GM18502 (cell line): ENCODE data around the gene SPAAR.
"Not testable (repeated sequence)": the region's sequence is repeated elsewhere in the genome, so short reads cannot be mapped to it uniquely, and the experiment has no call there.

Experiments
- ATAC-seq: cut with Tn5 transposase; IDR thresholded peaks from one replicate; pipeline ENCODE4 v1.9.1; 2021; ENCODE audit warnings: mild to moderate bottlenecking; ENCODE audit not compliant: unreplicated experiment, poor library complexity

SPAAR gene

DNA sequence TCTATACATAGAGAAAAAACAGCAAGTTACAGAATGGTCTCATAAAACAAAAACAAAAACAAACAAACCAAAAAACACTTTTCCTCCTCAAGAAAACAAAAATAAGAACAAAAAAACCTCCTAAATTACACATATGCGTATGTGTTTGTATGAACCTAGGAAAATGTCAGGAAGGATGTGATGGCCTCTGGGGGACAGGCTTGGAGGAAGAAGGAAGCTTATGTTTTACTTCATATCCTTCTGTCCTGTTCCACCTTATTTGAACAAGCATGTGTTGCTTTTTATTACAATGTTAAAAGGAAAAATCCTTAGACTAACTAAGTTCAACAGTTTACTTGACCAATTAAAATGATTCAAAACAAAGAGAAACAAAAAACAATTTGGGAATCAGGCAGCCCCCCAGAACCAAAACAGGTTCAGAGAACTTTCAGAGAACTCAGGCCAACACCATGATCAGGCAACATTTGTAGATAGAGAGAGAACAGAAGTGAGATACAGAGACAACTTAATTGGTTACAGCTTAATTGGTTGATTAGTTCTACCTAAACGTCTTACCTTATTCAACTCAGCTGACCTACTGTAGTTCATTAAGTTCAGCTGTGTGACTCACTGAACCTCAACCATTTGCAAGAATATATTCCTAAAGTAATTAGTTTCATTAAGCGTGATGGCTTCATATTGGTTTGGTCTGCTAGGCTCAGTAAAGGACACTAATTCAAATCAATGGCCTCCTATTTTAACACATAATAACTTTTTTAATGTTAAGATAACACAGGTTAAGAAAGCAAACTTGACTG is 10.1 kb downstream of the SPAAR start:
- no peak for ATAC-seq

DNA sequence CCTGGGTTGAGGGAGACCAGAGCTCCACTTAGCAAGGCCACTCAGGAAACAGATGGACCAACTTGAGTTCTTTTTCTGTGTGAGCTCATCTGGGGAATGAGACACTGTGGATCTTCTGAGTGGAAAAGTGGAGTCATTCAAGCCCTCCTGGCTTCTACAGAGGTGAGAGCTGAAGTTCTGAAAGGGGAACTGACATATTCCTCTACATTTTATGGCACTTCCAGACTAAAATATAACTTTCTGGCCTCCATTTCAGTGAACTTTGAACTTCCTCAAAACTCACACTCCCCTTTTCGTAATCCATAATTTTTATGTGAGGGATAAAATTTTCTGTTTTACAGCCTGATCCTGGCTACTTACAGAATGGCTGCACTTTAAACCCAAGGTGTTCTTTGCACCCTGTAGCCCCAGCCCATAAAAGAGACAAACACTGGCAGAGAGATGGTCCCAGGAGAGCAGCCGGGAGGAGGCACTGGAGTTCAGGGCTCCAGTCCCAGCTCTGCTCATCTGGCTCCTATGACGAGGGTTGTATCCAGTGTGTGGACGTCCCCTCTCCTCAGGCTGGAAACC is 10.8 kb downstream of the SPAAR start:
- ATAC-seq, result no peak

DNA sequence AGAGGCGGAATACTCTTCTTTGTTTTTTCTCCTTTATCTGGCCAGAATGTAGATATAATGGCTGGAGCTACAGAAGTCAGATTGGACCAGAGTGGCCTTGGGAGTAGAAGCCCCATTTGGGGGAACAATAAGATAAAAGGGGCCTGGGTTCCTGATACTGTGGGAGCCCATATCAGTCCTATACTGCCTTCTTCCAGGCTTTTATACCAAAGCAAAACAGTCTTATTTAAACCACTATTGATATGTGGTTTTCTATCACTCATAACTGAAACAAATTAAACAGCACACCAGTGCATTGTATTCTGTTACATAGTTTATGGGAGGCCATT is 14.3 kb downstream of the SPAAR start:
- no peak for ATAC-seq

DNA sequence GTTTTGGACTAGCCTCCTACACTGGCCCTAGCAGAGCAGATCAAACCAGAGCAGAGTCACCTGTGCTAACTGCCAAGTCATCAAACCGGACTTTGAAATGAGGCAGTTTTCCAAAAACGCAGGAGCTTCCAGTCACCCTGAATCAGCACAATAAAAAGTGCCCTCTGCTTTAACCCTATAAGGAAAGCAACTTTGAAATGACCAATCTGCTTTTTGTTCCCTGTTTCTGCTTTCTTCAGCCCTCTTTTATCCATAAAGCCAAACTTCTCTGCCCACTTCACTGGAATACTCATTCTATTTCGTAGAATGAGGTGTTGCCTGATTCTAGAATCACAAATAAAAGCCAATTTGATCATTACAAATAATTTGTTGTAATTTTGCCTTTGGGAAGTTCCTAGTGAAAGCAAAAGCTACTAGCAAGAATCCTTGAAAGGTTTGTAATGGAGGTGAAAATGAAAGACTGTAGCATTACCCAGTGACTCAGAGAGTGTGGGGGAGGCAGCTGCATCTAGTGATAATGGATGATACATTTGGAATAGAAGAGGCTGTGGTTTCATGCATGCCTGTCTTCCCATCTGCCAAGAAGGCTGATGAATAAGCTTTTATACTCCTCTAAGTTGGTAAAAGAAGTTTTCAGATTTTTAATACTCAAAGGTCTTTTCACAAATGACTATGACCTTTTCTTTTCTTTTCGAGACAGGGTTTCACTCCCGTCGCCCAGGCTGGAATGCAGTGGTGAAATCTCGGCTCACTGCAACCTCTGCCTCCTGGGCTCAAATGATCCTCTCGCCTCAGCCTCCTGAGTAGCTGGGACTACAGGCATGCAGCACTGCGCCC is 14.9 kb downstream of the SPAAR start:
- ATAC-seq, result no peak

DNA sequence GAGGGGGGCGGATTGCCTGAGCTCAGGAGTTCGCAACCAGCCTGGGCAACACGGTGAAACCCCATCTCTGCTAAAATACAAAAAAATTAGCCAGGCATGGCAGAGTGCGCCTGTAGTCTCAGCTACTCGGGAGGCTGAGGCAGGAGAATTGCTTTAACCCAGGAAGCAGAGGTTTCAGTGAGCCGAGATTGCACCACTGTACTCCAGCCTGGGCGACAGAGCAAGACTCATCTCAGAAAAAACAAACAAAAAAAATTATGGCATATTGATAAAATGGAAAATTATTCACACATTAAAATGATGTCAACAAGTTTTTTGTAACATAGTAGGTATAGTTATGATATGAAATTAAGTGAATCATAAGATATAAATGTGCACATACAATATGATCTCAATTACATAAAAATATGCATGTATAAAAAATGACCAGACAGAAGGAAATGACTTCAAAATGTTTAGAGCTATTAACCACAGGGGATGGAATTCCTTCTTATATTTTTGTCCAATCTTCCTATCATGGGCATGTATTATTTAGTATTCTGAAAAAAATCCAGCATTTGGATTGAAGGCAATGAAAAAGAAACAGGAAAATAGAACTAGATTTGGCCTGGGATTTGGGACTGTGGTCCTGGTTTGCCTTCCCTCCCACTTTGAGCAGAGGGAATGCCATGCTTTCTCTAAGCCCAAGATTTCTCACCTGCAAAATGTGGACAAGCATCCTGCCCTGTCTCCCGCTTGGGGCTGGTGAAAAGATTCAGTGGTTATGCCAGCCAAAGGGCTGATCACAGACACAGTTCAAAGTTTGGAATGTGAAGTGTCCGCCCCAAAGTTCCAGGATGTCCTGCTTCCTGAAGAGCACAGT is 19.5 kb downstream of the SPAAR start:
- no peak for ATAC-seq

DNA sequence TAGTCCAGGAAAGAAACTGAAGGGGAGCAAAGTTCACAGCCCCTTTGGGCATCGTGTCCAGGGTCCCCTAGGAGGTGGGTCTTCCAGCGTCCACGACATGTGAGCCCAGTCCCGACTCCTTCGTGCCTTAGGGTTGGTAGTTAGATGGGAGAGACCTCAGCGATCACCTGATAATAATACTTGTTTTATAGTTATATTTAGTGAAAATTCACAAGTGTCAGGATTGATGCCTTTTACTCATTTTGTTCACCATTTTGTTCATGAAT is 20.1 kb downstream of the SPAAR start:
- ATAC-seq, result no peak

- no peak for ATAC-seq
These were observed 21.2 kb downstream of the SPAAR start for GRCh38 chr9:35930521-35930920.

- no peak for ATAC-seq
These were observed 21.7 kb downstream of the SPAAR start for GRCh38 chr9:35930989-35931388.

DNA sequence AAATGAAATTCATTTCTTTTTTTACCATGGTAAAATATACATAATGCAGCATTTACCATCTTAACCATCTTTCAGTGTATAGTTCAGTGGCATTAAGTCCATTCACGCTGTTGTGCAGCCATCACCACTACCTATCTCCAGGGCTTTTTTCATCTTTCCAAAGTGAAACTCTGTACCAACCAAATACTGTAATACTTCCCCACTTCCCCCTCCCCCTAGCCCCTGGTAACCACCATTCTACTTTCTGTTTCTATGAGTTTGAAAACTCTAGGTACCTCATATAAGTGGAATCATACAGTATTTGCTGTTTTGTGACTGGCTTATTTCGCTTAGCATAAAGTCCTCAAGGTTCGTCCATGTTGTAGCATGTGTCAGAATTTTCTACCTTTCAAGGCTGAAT is 23.4 kb downstream of the SPAAR start:
- no peak for ATAC-seq

- ATAC-seq, result no peak
These were observed 24.3 kb downstream of the SPAAR start for GRCh38 chr9:35933550-35934067.

DNA sequence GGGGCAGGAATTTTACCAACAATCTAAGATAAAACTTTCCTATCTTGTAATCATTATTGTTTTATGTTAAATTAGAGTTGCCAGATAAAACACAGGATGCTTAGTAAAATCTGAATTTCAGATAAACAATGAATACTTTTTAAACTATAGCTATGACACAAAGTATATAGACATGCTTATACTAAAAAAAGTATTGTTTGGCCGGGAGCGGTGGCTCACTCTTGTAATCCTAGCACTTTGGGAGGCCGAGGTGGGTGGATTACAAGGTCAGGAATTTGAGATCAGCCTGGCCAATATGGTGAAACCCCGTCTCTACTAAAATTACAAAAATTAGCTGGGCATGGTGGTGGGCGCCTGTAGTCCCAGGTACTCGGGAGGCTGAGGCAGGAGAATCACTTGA is 24.8 kb downstream of the SPAAR start:
- ATAC-seq, result not testable (repeated sequence)

- ATAC-seq, result no peak
These were observed 26.0 kb downstream of the SPAAR start for GRCh38 chr9:35935261-35935660.

DNA sequence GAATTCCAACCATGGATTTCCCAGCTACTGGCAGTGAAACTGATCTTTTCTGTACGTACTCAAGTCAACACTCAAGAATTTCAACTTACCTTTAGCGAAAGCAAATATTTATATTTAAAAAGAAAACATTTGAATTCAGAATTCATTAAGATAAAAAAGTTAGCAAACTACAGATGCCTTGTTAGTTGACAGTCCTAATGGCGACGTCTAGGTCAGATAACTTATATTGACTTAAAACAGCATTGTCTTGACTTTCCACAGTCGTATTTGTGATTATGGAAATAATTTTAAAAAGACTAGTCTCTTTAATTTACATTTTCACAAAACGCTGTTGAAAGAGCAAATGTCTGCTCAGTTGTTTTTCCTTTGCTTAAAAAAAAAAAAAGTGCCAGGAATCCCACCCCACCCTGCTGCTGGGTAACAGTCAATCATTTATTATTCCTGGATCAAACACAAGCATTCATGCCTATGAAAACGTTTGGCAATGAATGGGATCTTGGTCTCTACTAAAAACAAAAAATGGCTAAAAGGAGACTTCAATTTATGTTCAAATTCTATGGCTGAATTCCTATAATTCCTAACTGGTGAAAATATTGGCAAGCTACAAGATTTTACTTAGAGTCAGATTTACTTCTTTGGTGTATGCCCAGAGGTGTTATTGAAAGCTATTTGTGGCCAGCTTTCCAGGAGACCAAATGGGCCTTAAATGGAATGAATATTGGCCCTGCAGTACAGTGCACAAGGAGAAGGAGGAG is 26.6 kb downstream of the SPAAR start:
- ATAC-seq, result no peak

GRCh38 chr9:35937227-35937626 is 27.9 kb downstream of the SPAAR start:
- ATAC-seq, result no peak

- no peak for ATAC-seq
These were observed 29.4 kb downstream of the SPAAR start for GRCh38 chr9:35938474-35939356.

- ATAC-seq, result no peak
These were observed 30.5 kb downstream of the SPAAR start for GRCh38 chr9:35939679-35940250.

DNA sequence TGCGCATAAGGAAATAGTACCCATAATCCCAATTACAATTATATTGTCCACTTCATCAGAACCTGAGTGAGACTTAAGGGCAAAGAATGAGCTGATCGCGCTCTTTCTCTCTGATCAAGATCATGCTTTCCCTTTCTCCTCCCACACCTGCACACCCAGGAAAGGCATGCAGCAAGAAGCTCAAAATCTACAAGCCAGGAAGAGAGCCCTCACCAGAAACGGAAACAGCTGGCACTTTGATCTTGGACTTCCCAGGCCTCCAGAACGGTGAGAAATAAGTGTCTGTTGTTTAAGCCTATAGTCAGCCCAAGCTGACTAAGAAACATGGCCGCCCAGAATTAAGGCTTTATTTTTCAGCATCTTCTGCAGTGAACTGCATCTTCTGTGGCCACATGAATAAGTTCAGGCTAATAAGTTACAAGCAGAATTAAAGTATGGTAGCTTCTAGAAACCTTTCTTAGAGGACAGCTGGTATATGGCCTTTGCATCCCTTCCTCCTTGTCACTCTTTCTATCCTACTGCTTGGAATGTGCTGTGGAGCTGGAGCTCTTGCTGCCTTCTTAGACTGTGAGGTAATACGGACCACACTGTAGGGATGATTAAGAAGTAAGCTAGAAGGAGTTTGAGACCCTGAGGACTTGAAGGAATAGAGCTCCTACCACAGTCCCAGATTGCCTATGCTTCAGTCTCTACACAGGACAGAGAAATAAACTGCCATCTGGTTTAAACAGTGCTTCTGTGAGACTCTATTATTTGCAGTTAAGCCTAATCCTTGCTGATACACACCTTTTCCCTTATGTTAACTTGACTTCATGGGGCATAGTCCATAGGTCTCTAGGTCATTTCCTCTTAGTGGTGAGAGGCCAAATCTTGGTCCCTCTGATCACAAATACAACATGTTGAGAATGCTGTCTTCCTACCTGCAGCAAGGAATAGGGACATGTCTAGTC is 31.4 kb downstream of the SPAAR start:
- no peak for ATAC-seq
